Measurements from ENCODE around the gene PDGFA. TPM values are rescaled to one million over a fixed set of nuclear protein-coding genes. Genes with fewer than 3 reads are reported as not detected.

Gene PDGFA
- total and polyA plus RNA-seq, 12 donors, result 14.3 to 38.5 (median 24.2) TPM

DNA sequence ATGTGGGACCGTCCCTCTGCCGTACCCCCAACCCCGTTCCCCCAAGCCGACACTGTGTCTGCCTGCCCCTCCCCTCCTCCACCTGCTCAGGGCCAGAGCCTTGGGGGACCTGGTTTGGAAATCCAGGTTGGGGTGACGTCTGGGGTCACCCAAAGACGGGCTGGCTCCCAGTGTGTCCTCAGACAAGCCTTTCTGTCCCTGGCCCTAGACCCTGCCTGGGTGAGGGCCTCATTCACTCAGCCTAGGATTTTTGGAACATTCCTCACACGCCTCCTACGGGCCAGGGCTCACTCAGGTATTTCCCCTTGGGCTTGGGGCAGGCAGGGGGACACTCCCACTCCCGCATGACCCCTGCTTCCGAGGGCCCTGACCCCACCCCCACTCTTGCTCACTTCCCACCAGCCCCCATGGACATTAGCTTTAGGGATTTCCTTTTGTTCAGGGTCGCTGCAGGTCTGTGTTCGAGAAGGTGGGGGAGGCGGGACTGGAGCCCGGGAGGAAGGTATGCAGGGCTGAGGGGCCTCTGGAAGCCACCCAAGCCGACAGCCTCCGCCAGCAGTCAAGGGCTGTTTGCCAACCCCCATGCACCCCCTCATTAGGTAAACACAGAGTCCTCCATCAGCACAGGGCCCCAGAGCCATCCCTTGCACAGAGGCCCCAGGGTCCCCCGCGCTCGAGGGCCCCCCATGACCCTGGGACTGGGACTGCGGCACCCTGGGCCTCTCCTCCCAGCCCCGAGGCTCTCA is 35.1 kb downstream of the PDGFA start:
- DNase-seq (no peak), ATAC-seq (no peak)
- H3K36me3 ChIP-seq, result no peaks in the 10 kb centered on the region
- 69 to 70% methylated on average over 21 of the region's 21 CpGs for WGBS, 2 donors
- peaks cover 0 to 19% (median 0%) of the 10 kb centered on the region in 9 donors for H3K4me1 ChIP-seq
- intact Hi-C loops (cut with DNase I), result no loop called here
- peaks cover 0 to 39% (median 23%) of the 10 kb centered on the region in 7 donors for H3K27me3 ChIP-seq
- no peaks in the 10 kb centered on the region for H3K9me3 ChIP-seq
- H3K27ac ChIP-seq, result no peak overlapping the region
- TF ChIP-seq, protein P1, sequence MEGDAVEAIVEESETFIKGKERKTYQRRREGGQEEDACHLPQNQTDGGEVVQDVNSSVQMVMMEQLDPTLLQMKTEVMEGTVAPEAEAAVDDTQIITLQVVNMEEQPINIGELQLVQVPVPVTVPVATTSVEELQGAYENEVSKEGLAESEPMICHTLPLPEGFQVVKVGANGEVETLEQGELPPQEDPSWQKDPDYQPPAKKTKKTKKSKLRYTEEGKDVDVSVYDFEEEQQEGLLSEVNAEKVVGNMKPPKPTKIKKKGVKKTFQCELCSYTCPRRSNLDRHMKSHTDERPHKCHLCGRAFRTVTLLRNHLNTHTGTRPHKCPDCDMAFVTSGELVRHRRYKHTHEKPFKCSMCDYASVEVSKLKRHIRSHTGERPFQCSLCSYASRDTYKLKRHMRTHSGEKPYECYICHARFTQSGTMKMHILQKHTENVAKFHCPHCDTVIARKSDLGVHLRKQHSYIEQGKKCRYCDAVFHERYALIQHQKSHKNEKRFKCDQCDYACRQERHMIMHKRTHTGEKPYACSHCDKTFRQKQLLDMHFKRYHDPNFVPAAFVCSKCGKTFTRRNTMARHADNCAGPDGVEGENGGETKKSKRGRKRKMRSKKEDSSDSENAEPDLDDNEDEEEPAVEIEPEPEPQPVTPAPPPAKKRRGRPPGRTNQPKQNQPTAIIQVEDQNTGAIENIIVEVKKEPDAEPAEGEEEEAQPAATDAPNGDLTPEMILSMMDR (IDR thresholded peaks at IDR 0.05), result no peak
- H3K4me3 ChIP-seq, result no peak overlapping the region

DNA sequence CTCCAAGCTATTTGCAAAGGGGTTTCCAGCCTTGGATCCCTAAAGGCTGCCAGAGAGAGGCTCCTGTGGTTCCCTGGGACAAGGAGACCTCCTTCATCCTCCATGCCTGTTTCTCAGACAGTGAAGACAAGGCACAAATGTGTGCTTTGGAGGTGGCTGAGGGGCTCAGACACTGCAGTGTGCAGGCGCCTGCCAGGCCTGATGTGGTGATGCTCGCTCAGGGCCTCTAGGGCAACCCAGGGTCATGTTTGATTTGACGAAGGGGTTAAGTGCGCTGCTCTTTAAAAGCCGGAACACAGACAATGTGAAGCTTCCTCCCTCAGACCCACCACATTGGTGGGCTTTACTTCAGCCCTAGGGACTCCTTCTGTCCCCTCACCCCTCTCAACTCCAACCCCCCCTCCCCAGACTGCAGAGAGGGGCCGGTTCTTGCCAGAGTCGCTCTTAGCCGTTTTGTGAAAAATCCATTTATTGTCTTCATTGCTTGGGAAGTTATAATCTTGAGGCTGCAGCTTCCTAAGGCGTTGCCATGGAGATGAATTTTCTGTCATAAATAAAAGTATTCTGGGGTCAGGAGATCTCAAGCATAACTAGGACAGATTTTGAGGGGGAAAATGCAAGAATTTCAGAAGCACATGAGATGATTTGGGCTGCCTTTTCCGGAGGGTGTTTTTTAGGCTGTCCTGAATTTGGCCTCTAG is 35.8 kb downstream of the PDGFA start:
- intact Hi-C loops (cut with DNase I), result no loop called here

DNA sequence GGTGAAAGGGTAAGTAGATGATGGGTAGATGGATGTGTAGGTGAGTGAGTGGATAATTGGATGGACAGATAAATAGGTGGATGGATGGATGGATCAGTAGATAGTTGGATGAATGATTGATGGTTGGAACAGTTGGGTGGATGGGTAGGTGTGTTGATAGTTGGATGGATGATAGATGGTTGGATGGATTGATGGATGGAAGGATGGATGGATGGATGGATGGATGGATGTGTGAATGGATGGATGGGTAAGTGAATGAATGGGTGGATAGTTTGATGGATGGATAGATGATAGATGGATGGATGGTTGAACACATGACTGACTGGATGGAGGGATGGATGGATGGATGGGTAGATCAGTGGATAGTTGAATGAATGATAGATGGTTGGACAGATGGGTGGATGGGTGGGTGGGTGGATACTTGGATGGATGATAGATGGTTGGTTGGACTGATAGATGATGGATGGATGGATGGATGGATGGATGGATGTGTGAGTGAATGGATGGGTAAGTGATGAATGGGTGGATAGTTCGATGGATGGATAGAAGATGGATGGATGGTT is 37.0 kb downstream of the PDGFA start:
- Histone ChIP-seq H3K9me3 (no peaks in the 10 kb centered on the region), H3K27ac (no peak overlapping the region), H3K27me3 (peaks cover 0 to 42% (median 23%) of the 10 kb centered on the region in 7 donors), H3K4me3 (no peak overlapping the region), H3K4me1 (peaks cover 0 to 19% (median 0%) of the 10 kb centered on the region in 9 donors), H3K36me3 (no peaks in the 10 kb centered on the region)
- intact Hi-C loops (cut with DNase I), result no loop called here
- DNase-seq (no peak), ATAC-seq (no peak)
- WGBS, 2 donors, result 99 to 100% methylated on average over 1 of the region's 1 CpG
- TF ChIP-seq, protein P1 (IDR thresholded peaks at IDR 0.05), result no peak

More for the DNA sequence above, 35.8 kb downstream of the PDGFA start:
- no peak overlapping the region for H3K4me3 ChIP-seq
- peaks cover 0 to 42% (median 23%) of the 10 kb centered on the region in 7 donors for H3K27me3 ChIP-seq
- 74 to 83% methylated on average over 10 of the region's 10 CpGs for WGBS, 2 donors
- no peaks in the 10 kb centered on the region for H3K36me3 ChIP-seq
- ATAC-seq (no peak), DNase-seq (no peak)
- H3K27ac ChIP-seq, result no peak overlapping the region
- H3K9me3 ChIP-seq, result no peaks in the 10 kb centered on the region
- TF ChIP-seq, protein P1 (IDR thresholded peaks at IDR 0.05), result no peak
- H3K4me1 ChIP-seq, result peaks cover 0 to 19% (median 0%) of the 10 kb centered on the region in 9 donors

DNA sequence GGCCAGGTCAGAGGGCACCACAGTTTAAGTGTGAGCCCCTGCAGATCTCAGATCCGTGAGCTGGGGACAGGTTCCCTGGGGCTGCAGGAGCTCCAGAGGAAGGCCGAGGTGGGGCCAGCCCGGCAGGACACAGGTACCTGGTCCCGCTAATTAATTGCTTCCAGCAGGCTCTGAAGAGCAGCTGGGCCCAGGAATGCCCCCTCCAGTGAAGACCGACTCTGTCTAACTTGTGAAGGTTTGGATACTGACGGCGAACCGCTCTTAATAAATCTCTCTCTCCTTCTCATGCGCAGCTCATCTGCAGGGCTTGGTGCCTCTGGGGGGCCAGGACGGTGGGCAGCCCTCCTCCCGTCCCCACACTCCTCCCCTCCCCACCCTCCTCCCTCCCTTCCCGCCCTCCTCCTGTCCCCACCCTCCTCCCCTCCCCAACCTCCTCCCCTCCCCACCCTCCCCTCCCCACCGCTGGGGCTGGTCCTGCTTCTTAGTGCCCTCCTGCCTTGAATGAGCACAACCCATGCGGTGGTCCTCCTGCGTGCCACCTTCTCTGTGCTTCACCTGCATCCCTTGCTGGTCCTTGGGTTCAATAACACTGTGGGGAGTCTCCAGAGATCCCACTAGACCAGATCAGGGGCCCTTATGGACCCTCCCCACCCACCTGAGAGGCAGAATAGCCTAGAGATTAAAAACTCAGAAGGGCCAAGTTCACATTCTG is 38.3 kb downstream of the PDGFA start:
- DNase-seq (no peak), ATAC-seq (no peak)
- Histone ChIP-seq H3K27ac (no peak overlapping the region), H3K9me3 (no peaks in the 10 kb centered on the region), H3K27me3 (peaks cover 0 to 40% (median 23%) of the 10 kb centered on the region in 7 donors), H3K4me1 (peaks cover 0 to 19% (median 0%) of the 10 kb centered on the region in 9 donors), H3K4me3 (no peak overlapping the region), H3K36me3 (no peaks in the 10 kb centered on the region)
- intact Hi-C loops (cut with DNase I), result no loop called here
- WGBS, 2 donors, result 69 to 74% methylated on average over 14 to 15 of the region's 15 CpGs
- TF ChIP-seq, protein P1 (IDR thresholded peaks at IDR 0.05), result no peak
